ENCODE results near the gene TCHHL1.

TCHHL1 gene

GRCh38 chr1:152036267-152037216 is 52.3 kb downstream of the TCHHL1 start, which contains the start of gene S100A11:
Gene S100A11, minus strand, starts transcription at chr1:152037004. Its CDS starts 89 bp downstream, at chr1:152036915.
- DNase-seq: peak; percentile 11 to 42 (median 16)

- no peak for DNase-seq
These were observed 53.2 kb downstream of the TCHHL1 start for GRCh38 chr1:152035539-152036266.

GRCh38 chr1:152034654-152035538 is 54.0 kb downstream of the TCHHL1 start:
- DNase-seq: peak; percentile 12 to 29 (median 26)

- no peak for DNase-seq
These were observed 54.6 kb downstream of the TCHHL1 start for GRCh38 chr1:152034324-152034653.

Data from activated CD4-positive, CD25-positive, alpha-beta regulatory T cell (primary cell).